ENCODE data around the gene ZNF747. TPM values are rescaled to one million over a fixed set of nuclear protein-coding genes. Genes with fewer than 3 reads are reported as not detected.
"Not testable (repeated sequence)": the region's sequence is repeated elsewhere in the genome, so short reads cannot be mapped to it uniquely, and the experiment has no call there.

ZNF747 gene
- total and polyA plus RNA-seq, 8 donors = 6.6 to 11.8 (median 9.0) TPM

GRCh38 chr16:30524575-30525568 lies 9.8 kb downstream of the ZNF747 start:
- Histone ChIP-seq H3K4me1 (peaks cover 12 to 31% of the 10 kb centered on the region in 2 donors), H3K4me3 (no peak overlapping the region), H3K36me3 (peaks cover 0 to 34% of the 10 kb centered on the region in 2 donors), H3K27me3 (no peaks in the 10 kb centered on the region), H3K9me3 (no peaks in the 10 kb centered on the region), H3K27ac (no peak overlapping the region)
- no peak for ATAC-seq
- no peak for TF ChIP-seq CTCF (IDR thresholded peaks at IDR 0.05)
- intact Hi-C loops (cut with DNase I) = no loop called here
- no peak for DNase-seq

GRCh38 chr16:30523768-30524574 lies 10.7 kb downstream of the ZNF747 start:
- no peaks in the 10 kb centered on the region for H3K9me3 ChIP-seq
- intact Hi-C loops (cut with DNase I) = no loop called here
- ATAC-seq = no peak

GRCh38 chr16:30522702-30523463 lies 11.8 kb downstream of the ZNF747 start:
- H3K4me3 ChIP-seq; H3K27ac ChIP-seq; DNase-seq; ATAC-seq; H3K9me3 ChIP-seq; H3K27me3 ChIP-seq; intact Hi-C loops (cut with DNase I): not testable (repeated sequence)
- Histone ChIP-seq H3K4me1 (peaks cover 9 to 14% of the 10 kb centered on the region in 2 donors), H3K36me3 (peaks cover 0 to 54% of the 10 kb centered on the region in 2 donors)

More at GRCh38 chr16:30523768-30524574, 10.7 kb downstream of the ZNF747 start:
- H3K4me1 ChIP-seq = peaks cover 12 to 25% of the 10 kb centered on the region in 2 donors
- H3K36me3 ChIP-seq = peaks cover 0 to 43% of the 10 kb centered on the region in 2 donors
- no peaks in the 10 kb centered on the region for H3K27me3 ChIP-seq
- H3K27ac ChIP-seq = no peak overlapping the region
- H3K4me3 ChIP-seq = no peak overlapping the region
- no peak for DNase-seq
- TF ChIP-seq CTCF (IDR thresholded peaks at IDR 0.05) = no peak

GRCh38 chr16:30521873-30522641 lies 12.6 kb downstream of the ZNF747 start:
- peaks cover 0 to 63% of the 10 kb centered on the region in 2 donors for H3K36me3 ChIP-seq
- DNase-seq (no peak), ATAC-seq (no peak)
- no peaks in the 10 kb centered on the region for H3K9me3 ChIP-seq
- TF ChIP-seq CTCF (IDR thresholded peaks at IDR 0.05) = no peak
- H3K27me3 ChIP-seq = no peaks in the 10 kb centered on the region
- peaks cover 4 to 8% of the 10 kb centered on the region in 2 donors for H3K4me1 ChIP-seq
- intact Hi-C loops (cut with DNase I) = no loop called here
- no peak overlapping the region for H3K4me3 ChIP-seq
- H3K27ac ChIP-seq = no peak overlapping the region

GRCh38 chr16:30521476-30521872 lies 13.2 kb downstream of the ZNF747 start:
- no peak for TF ChIP-seq CTCF (IDR thresholded peaks at IDR 0.05)
- H3K4me3 ChIP-seq = no peak overlapping the region
- DNase-seq (no peak), ATAC-seq (no peak)
- peaks cover 4 to 8% of the 10 kb centered on the region in 2 donors for H3K4me1 ChIP-seq
- H3K27ac ChIP-seq = no peak overlapping the region
- H3K27me3 ChIP-seq = no peaks in the 10 kb centered on the region
- intact Hi-C loops (cut with DNase I) = no loop called here
- H3K9me3 ChIP-seq = no peaks in the 10 kb centered on the region
- H3K36me3 ChIP-seq = peaks cover 0 to 68% of the 10 kb centered on the region in 2 donors
